Measurements from ENCODE around the gene FARS2.

FARS2 gene

DNA sequence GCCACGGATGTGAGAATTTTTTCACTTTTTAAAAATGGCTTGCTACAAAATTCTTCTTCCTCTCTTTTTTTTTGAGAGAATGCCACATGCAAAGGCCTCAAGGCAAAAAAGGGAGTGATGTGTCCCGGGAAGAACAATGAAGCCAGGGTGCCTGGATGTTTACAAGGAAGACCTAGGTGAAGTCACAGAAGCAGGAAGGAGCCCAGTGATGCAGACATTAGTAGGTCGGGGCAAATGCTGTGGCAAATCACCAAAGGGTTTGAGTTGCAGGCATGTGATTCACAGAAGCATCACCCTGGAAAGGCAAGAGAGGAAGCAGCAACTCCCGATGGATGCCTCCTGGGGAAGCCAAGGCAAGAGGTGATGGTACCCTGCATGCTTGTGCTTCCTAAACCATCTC is 46.8 kb downstream of the FARS2 start:
- Mint-ChIP-seq H3K4me3 (no peak overlapping the region), H3K27ac (no peak overlapping the region), H3K36me3 (peaks cover 8% of the 10 kb centered on the region), H3K4me1 (ENCODE audit: low read depth) (peaks cover 20% of the 10 kb centered on the region), H3K27me3 (no peaks in the 10 kb centered on the region), H3K9me3 (ENCODE audit: low read depth) (no peaks in the 10 kb centered on the region)

DNA sequence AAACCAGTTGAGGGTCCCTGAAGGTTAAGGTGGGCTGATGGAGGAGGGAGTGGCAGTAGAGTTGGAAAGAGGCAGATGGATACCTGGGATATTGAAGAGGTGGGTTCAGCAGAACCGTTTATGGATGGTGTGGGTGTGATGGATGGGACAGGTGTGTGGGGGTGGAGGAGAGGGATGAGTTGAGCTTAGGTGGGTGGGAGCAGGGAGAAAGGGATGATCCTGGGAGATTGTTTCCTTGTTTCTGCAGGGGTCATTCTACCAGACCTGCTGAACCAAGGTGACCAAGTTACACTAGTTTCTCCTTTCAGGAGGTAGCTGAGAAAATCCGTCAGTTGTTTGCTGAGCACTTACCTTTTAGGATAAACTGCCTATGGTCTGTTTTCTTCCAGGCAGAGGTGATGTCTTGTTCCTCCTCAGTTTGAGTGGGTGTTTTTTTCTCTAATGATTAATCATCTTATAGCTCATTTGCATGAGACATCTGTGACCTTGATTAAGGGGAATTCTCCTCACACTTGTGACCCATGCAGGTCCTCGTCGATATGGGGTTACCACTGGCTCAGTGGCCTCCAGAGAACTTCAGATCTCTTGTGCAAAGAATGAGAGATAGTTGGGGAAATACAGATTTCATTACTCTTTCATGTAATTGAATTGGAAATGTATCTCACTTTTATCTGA is 53.0 kb downstream of the FARS2 start:
- H3K4me1 Mint-ChIP-seq (ENCODE audit: low read depth): peaks cover 25% of the 10 kb centered on the region
- no peaks in the 10 kb centered on the region for H3K9me3 Mint-ChIP-seq (ENCODE audit: low read depth)
- no peak overlapping the region for H3K4me3 Mint-ChIP-seq
- no peaks in the 10 kb centered on the region for H3K27me3 Mint-ChIP-seq
- H3K36me3 Mint-ChIP-seq: peaks cover 7% of the 10 kb centered on the region
- H3K27ac Mint-ChIP-seq: no peak overlapping the region

DNA sequence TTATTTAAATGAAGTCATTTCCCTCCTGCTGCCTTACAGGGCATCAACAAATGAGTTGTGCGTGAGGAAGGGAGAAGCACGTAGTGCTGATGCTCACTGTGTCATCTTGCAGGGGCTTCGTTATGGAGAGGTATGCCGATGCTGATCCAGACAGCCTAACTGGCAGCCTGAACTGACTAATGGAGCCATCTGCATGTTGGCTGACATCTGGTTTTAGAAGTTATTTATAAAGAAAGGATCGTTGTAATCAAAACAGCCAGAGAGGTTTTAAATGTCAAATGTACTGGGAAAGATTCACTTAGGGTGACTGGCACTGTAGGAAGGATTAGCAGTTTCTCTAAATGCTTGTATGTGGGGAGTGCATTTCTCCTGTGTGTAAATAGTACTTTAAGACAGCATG is 54.6 kb downstream of the FARS2 start:
- Mint-ChIP-seq H3K4me3 (no peak overlapping the region), H3K4me1 (ENCODE audit: low read depth) (peaks cover 36% of the 10 kb centered on the region), H3K9me3 (ENCODE audit: low read depth) (no peaks in the 10 kb centered on the region), H3K27ac (no peak overlapping the region), H3K36me3 (peaks cover 6% of the 10 kb centered on the region), H3K27me3 (no peaks in the 10 kb centered on the region)

DNA sequence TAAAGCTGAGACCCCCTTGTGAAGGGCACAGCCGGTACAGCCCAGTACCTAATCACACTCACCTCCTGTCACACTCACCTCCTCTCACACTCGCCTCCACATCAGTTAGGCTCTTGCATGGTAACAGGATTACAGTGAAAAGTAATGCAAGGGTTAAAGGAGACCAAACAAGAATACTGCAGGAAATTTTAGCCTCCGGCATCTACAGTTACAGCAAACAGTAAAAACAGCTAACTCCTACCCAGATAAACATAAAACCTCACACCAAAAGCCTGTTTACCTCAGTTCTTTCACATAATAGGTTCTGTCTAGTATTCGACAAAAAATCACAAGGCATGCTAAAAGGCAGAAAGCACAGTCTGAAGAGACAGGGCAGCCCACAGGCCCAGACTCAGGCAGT is 55.6 kb downstream of the FARS2 start:
- no peak overlapping the region for H3K4me3 Mint-ChIP-seq
- H3K4me1 Mint-ChIP-seq (ENCODE audit: low read depth): peaks cover 38% of the 10 kb centered on the region
- no peaks in the 10 kb centered on the region for H3K9me3 Mint-ChIP-seq (ENCODE audit: low read depth)
- no peak overlapping the region for H3K27ac Mint-ChIP-seq
- peaks cover 4% of the 10 kb centered on the region for H3K36me3 Mint-ChIP-seq
- no peaks in the 10 kb centered on the region for H3K27me3 Mint-ChIP-seq

DNA sequence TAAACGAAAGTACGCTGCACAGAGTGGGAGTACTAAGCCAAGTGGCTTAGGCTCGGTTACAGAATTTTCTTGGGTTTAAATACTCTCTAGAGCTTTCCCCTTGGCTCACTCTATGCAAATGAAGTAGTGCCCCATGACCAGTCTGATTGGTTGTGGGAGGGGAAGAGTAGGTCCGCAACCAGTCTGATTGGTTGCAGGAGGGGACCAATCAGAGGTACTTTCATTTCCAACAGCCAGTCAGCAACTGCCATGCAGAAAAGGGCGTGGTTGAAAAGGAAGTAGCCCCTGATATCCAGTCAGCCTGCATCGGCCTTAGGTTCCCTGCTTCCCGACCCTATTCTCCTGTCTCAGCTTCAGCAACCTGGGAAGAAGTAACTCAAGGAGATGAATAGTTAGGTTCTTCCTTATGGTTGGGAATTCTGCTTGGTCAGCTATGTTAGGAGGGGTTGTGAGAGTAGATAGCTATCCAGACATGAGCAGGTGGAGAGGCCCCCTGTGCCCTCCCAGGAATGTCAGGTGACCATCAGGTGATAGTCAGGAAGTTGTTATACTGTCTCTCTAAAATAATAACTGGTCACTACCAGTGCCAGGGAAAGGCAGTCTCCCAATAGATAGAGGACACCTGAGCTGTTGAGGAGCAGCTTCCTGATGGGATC is 57.4 kb downstream of the FARS2 start:
- H3K4me3 Mint-ChIP-seq: no peak overlapping the region
- no peaks in the 10 kb centered on the region for H3K27me3 Mint-ChIP-seq
- peaks cover 4% of the 10 kb centered on the region for H3K36me3 Mint-ChIP-seq
- no peaks in the 10 kb centered on the region for H3K9me3 Mint-ChIP-seq (ENCODE audit: low read depth)
- peaks cover 33% of the 10 kb centered on the region for H3K4me1 Mint-ChIP-seq (ENCODE audit: low read depth)
- H3K27ac Mint-ChIP-seq: no peak overlapping the region

DNA sequence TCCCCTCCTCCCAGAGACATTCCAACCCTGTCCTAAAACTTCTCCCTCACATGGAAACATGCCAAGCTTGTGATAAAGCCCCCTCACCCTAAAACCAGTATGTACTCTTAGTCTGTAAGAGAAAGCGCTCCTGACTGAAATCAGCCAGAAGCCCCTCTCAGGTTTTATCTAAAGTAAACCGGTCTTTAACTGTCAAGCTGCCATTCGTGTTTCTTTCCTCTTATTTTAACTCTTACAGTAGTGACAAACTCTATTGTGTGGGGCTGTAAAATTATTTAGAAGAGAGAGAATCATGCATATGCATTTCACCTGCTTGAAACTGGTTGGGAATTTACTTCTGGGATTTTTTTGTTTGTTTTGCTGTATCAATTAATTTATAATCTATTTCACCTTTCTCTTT is 62.7 kb downstream of the FARS2 start:
- Mint-ChIP-seq H3K4me3 (no peak overlapping the region), H3K9me3 (ENCODE audit: low read depth) (no peaks in the 10 kb centered on the region), H3K27me3 (no peaks in the 10 kb centered on the region), H3K4me1 (ENCODE audit: low read depth) (peaks cover 17% of the 10 kb centered on the region), H3K27ac (no peak overlapping the region), H3K36me3 (peaks cover 12% of the 10 kb centered on the region)

DNA sequence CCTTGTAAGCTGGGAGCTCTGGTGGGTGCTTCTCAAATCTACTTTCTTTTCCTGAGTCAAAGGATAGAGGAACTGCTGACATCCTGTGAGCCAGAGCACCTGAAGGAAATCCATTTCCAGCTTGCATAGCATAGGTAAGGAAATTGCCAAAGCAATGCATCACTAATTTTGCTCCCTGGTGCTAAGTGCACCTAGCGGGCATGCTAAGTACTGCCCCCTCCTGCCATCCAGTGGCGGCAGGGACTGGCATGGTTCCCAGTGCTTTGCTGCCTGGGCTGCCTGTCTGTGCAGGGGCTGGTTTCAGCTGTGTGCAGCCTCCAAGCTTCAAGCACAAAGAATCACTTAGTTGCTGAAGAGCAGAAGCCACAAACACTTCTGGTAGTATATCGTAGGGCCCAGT is 63.9 kb downstream of the FARS2 start:
- Mint-ChIP-seq H3K4me3 (no peak overlapping the region), H3K4me1 (ENCODE audit: low read depth) (peaks cover 10% of the 10 kb centered on the region), H3K27ac (no peak overlapping the region), H3K27me3 (no peaks in the 10 kb centered on the region), H3K36me3 (peaks cover 12% of the 10 kb centered on the region), H3K9me3 (ENCODE audit: low read depth) (no peaks in the 10 kb centered on the region)

DNA sequence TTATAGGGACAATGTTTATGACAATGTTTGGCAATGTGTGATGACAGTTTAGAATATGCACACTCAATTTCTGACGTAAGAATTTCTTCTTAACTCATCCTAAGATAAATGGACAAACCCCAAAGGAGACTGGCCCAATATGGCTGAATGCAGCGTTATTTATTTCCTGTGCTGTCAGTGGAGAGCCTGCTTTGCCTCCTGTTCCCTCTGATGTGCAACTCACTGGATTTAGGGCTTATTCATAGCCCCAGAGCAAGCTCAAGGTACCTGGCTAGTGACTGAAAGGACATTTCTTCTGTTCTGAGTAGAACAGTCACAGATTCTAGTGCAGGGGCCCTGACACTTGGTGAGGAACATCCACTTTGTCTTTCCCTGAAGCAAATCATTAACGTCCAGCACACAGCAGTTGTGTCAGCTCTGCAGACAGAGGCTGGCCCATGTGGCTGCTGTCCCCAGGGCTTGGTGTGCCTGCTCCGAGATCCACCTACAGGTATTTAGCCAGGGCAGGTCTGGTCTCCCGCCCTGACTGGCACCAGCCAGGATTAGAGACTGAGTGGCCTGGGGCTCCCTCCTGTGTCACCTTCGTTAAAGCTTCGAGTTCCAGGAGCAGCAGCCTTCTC is 64.8 kb downstream of the FARS2 start:
- Mint-ChIP-seq H3K4me1 (ENCODE audit: low read depth) (peaks cover 4% of the 10 kb centered on the region), H3K36me3 (peaks cover 12% of the 10 kb centered on the region), H3K4me3 (no peak overlapping the region), H3K27me3 (no peaks in the 10 kb centered on the region), H3K9me3 (ENCODE audit: low read depth) (no peaks in the 10 kb centered on the region), H3K27ac (no peak overlapping the region)

DNA sequence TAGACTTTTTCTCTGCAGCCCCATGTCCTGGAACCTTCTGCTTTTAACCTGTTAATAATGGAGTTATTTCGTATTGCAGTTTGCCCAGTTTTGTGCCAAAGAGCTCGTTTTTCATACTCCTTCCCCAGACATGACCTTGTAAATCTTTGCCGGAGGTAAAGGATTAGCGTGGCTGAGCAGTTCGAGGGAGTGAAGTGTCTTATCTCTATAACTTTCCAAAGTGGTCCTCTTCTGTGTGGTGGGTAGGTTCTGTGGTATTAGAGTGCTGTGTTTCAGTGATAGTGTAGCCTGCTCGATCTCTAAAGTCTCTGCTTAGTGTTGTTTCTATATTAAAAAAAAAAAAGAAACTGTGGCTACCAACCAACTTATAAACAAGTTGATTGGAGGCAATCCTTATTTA is 67.5 kb downstream of the FARS2 start:
- Mint-ChIP-seq H3K27ac (no peak overlapping the region), H3K36me3 (peaks cover 12% of the 10 kb centered on the region), H3K4me1 (ENCODE audit: low read depth) (peaks cover 4% of the 10 kb centered on the region), H3K27me3 (no peaks in the 10 kb centered on the region), H3K9me3 (ENCODE audit: low read depth) (no peaks in the 10 kb centered on the region), H3K4me3 (no peak overlapping the region)

DNA sequence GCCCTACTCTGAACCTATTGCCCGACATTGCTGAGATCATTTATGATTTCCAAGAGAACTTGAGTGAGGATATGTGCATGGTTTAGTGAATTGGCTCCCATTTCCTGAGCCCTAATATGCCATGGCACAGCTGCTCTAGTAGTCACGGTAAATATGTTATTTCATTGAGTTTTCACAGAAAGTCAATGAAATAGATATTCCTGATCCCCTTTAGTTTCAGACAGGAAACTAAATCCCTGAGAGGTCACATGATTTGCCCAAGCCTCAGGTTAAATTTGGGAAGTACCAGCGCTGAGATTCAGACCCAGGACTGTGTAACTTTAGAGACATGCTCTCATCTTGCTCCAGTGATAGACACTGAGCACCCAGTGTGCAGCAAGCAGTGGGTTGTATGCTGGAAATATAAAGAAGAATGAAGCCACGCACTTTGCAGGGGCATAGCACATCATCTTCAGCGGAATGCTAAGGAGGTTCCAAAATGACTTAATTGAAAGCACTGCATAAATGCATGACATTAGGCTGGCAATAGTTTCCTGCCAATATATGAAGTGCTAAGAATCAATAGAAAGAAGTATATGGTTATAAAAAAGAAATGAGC is 70.6 kb downstream of the FARS2 start:
- H3K9me3 Mint-ChIP-seq (ENCODE audit: low read depth): no peaks in the 10 kb centered on the region
- H3K4me1 Mint-ChIP-seq (ENCODE audit: low read depth): peaks cover 17% of the 10 kb centered on the region
- no peaks in the 10 kb centered on the region for H3K27me3 Mint-ChIP-seq
- H3K27ac Mint-ChIP-seq: no peak overlapping the region
- H3K4me3 Mint-ChIP-seq: no peak overlapping the region
- peaks cover 8% of the 10 kb centered on the region for H3K36me3 Mint-ChIP-seq

DNA sequence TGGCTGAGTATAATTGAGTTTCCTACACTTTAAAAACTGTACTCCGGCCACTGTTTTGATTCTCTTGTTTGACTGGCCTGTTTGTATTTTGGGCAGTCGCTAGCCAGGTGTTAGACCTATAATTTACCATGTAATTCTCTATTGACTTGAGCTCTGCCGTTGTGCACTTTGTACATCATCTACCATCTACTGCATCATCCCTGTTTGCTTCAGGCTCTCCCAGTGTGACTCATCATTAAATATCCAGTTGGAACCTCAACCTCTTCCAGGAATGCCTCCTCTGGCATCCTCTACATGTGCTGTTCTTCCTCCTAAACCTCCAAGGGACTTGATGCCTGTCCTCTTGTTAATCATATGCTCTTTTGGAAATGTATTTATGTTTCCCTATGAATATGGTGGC is 72.3 kb downstream of the FARS2 start:
- peaks cover 3% of the 10 kb centered on the region for H3K36me3 Mint-ChIP-seq
- H3K27ac Mint-ChIP-seq: no peak overlapping the region
- H3K27me3 Mint-ChIP-seq: no peaks in the 10 kb centered on the region
- no peak overlapping the region for H3K4me3 Mint-ChIP-seq
- H3K4me1 Mint-ChIP-seq (ENCODE audit: low read depth): peaks cover 21% of the 10 kb centered on the region
- no peaks in the 10 kb centered on the region for H3K9me3 Mint-ChIP-seq (ENCODE audit: low read depth)

DNA sequence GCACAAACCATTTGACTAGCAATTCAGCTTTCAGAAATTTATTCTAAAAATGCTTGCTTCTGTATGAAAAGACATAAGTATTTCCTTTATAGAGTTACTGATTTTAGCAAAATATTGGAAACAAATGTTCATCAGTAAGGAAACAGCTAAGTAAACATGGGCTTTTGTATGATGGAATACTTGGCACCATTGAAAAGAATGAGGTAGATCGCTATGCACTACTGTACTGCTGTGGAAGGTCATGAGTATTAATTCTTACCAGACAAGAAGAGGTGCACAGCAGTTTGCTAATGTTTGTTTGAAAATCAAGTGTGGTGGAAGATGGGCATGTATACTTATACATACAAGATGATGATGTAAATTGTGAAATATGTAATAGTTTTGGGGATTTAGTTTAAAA is 73.0 kb downstream of the FARS2 start:
- H3K4me1 Mint-ChIP-seq (ENCODE audit: low read depth): peaks cover 23% of the 10 kb centered on the region
- H3K36me3 Mint-ChIP-seq: peaks cover 3% of the 10 kb centered on the region

DNA sequence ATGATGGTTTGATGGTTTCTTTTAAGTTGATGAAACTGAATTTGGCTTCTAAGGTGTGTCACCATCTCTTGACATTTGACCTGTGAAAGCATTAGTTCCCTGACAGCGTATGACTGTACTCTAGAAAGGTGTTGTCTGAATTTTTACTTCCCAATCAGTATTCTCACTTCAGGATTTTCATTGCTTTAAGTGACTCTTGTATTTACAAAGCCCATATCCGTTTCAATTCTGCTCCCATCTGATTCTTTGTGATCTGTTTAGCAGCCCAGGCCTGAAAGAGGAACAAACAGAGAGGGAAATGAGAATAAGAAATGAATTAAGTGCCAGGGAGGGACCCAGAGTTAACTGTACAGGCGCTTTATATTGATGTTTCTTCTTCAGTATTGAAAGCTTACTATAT is 73.7 kb downstream of the FARS2 start:
- Mint-ChIP-seq H3K4me3 (no peak overlapping the region), H3K36me3 (peaks cover 3% of the 10 kb centered on the region), H3K27me3 (no peaks in the 10 kb centered on the region)

More for the DNA sequence above, 73.0 kb downstream of the FARS2 start:
- Mint-ChIP-seq H3K9me3 (ENCODE audit: low read depth) (no peaks in the 10 kb centered on the region), H3K27ac (no peak overlapping the region), H3K27me3 (no peaks in the 10 kb centered on the region), H3K4me3 (no peak overlapping the region)

DNA sequence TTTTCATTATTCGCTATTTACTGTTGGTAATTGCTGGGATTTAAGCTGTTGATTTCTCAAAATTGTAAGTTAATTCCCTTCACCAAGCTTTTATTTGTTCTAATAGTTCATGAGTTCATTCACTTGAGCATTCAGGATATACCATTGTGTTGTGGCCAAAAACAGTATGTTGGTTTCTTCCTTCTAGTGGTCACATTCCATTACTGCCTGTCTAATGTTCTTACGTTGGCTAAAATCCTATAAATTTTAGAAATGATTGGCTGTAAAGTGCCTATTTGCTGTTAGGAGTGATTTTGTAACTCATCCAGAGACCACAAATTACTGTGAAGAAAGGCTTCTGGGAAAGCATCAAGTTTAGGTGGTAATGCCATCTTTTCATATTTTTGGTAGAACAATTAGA is 76.3 kb downstream of the FARS2 start:
- Mint-ChIP-seq H3K27ac (no peak overlapping the region), H3K4me3 (no peak overlapping the region), H3K27me3 (no peaks in the 10 kb centered on the region)

More for the DNA sequence above, 73.7 kb downstream of the FARS2 start:
- Mint-ChIP-seq H3K9me3 (ENCODE audit: low read depth) (no peaks in the 10 kb centered on the region), H3K4me1 (ENCODE audit: low read depth) (peaks cover 23% of the 10 kb centered on the region), H3K27ac (no peak overlapping the region)

DNA sequence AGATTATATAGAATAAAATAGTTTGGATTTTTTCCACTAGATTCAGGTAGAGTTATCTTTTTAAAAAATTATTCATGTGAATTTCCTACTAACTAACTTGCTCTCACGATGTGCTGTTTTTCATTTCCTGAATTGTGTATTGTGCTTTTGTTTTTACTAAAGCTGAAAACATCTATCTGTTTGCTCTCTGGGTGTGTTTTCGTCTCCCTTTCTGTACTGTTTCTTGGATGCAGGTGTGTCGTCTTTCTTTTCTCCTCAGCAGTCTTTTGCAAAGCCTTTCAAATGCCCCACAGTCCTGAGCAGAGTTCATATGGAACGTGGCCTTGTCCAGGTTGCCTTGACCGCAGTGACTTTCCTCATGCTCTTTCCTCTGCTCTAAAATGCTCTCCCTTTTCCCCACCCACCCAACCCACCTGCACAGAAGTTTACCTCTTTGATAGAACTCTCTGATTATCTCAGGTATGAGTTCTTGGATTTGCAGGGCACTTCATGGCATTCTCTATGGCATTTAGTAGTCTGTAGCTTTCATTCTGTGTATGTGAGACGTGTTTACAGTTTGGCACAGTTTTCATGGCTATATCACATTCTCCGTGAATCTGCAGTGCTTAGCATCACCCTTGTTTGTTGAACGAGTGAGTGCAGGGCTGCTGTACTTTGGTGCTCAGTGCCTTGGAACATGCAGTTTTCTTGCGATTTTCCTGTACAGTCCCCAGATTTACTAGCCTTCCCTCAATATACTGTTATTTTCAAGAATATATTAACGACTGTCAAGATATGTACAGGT is 77.1 kb downstream of the FARS2 start:
- no peak overlapping the region for H3K4me3 Mint-ChIP-seq
- no peak overlapping the region for H3K27ac Mint-ChIP-seq
- peaks cover 25% of the 10 kb centered on the region for H3K4me1 Mint-ChIP-seq (ENCODE audit: low read depth)
- H3K27me3 Mint-ChIP-seq: no peaks in the 10 kb centered on the region
- H3K9me3 Mint-ChIP-seq (ENCODE audit: low read depth): no peaks in the 10 kb centered on the region
- H3K36me3 Mint-ChIP-seq: peaks cover 4% of the 10 kb centered on the region

More for the DNA sequence above, 76.3 kb downstream of the FARS2 start:
- no peaks in the 10 kb centered on the region for H3K9me3 Mint-ChIP-seq (ENCODE audit: low read depth)
- H3K36me3 Mint-ChIP-seq: peaks cover 4% of the 10 kb centered on the region
- peaks cover 25% of the 10 kb centered on the region for H3K4me1 Mint-ChIP-seq (ENCODE audit: low read depth)
